DND-41 (cell line): ENCODE measurements around the gene ADTRP.

Experiments
- ATAC-seq: fragments of 200-7000 bp; cut with Tn5 transposase; 3 replicates; pipeline ENCODE4 v1.9.1; 2021; ENCODE audit warnings: low read depth; ENCODE audit not compliant: insufficient read depth
- DNase-seq: peaks from one replicate; pipeline ENCODE4 v3.0.0-alpha.2; 2020
- H2AFZ ChIP-seq: 2 replicates; pipeline ENCODE4 v1.6.0; 2012; ENCODE audit warnings: low read depth, low read length
- H3K27ac ChIP-seq: 2 replicates; pipeline ENCODE4 v1.5.1; 2012; ENCODE audit warnings: low read length, inconsistent platforms
- H3K27me3 ChIP-seq: fragments of 200-600 bp; sonication (generic); 2 replicates; pipeline ENCODE4 v1.6.0; 2012; ENCODE audit warnings: low read length, mild to moderate bottlenecking, inconsistent platforms; ENCODE audit not compliant: insufficient read depth, poor library complexity
- H3K36me3 ChIP-seq: 2 replicates; pipeline ENCODE4 v1.5.1; 2012; ENCODE audit warnings: low read length, inconsistent platforms; ENCODE audit not compliant: insufficient read depth
- H3K4me1 ChIP-seq: 2 replicates; pipeline ENCODE4 v1.5.1; 2012; ENCODE audit warnings: mild to moderate bottlenecking, low read length; ENCODE audit not compliant: insufficient read depth
- H3K4me2 ChIP-seq: 2 replicates; pipeline ENCODE4 v1.6.0; 2012; ENCODE audit warnings: mild to moderate bottlenecking, moderate library complexity, low read length, inconsistent platforms; ENCODE audit not compliant: insufficient read depth
- H3K4me3 ChIP-seq, 2 experiments: fragments of 200-600 bp in 1 of 2; shearing (Covaris generic) in 1 of 2; 2 replicates each; pipeline ENCODE4 v1.5.1; 2012 to 2016; ENCODE audit warnings: inconsistent platforms in 2 of 2, low read length in 2 of 2, mild to moderate bottlenecking in 2 of 2, low read depth in 1 of 2, moderate library complexity in 1 of 2
- H3K79me2 ChIP-seq: 2 replicates; pipeline ENCODE4 v1.6.0; 2012; ENCODE audit warnings: low read length, inconsistent platforms; ENCODE audit not compliant: insufficient read depth
- H3K9ac ChIP-seq: 2 replicates; pipeline ENCODE4 v1.6.0; 2012; ENCODE audit warnings: low read depth, mild to moderate bottlenecking, inconsistent platforms, low read length, moderate library complexity
- H3K9me3 ChIP-seq: 2 replicates; pipeline ENCODE4 v1.5.1; 2012; ENCODE audit warnings: low read length, moderate library complexity, mild to moderate bottlenecking, inconsistent platforms; ENCODE audit not compliant: insufficient read depth, severe bottlenecking
- H4K20me1 ChIP-seq: 2 replicates; pipeline ENCODE4 v1.6.0; 2012; ENCODE audit warnings: low read length; ENCODE audit not compliant: insufficient read depth
- CTCF ChIP-seq: IDR thresholded peaks from 2 replicates; pipeline ENCODE4 v1.5.1; 2012; ENCODE audit warnings: borderline replicate concordance, low read length, moderate library complexity, mild to moderate bottlenecking; ENCODE audit not compliant: poor library complexity, severe bottlenecking; ENCODE audit errors: extremely low read depth
- EZH2 ChIP-seq: IDR thresholded peaks from 3 replicates; pipeline ENCODE4 v1.6.1; 2012; ENCODE audit warnings: borderline replicate concordance, low read depth, mild to moderate bottlenecking, moderate library complexity, low read length, inconsistent platforms; ENCODE audit not compliant: severe bottlenecking

ADTRP gene

GRCh38 chr6:11711003-11711983, 67.3 kb downstream of the ADTRP start:
- peaks cover 12% of the 10 kb centered on the region for H3K4me1 ChIP-seq
- no peak overlapping the region for H3K9ac ChIP-seq
- H4K20me1 ChIP-seq, result no peaks in the 10 kb centered on the region
- H3K4me2 ChIP-seq, result no peak overlapping the region
- no peak for TF ChIP-seq CTCF
- TF ChIP-seq EZH2, result no peak
- H3K36me3 ChIP-seq, result no peaks in the 10 kb centered on the region
- no peaks in the 10 kb centered on the region for H3K79me2 ChIP-seq
- DNase-seq (no peak), ATAC-seq (no peak)
- H2AFZ ChIP-seq, result no peak overlapping the region
- H3K27me3 ChIP-seq, result no peaks in the 10 kb centered on the region
- no peak overlapping the region for H3K27ac ChIP-seq
- no peaks in the 10 kb centered on the region for H3K9me3 ChIP-seq
- no peak overlapping the region for H3K4me3 ChIP-seq

DNA sequence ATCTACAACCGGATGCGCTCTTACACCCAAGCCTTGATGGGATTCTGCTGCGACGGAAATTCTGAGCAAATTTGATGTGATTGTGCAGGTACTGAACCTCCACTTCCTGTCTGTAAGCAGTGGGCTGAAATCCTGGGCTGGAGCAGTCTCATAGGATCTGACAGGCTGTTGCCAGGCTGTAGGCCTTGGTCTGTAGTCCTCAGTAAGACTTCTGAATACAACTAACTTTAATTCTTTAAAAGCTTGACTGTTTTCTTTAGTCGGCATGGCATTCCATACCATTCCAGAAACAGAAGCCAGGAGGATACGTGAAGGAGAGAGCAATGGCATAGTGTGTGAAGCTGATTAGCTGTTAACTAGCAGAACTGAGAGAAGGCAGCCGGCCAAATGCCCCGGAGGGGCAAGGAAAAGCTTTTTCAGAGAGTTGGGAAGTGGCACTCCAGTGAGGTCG, 68.3 kb downstream of the ADTRP start:
- H4K20me1 ChIP-seq, result no peaks in the 10 kb centered on the region
- H3K27me3 ChIP-seq, result no peaks in the 10 kb centered on the region
- no peak for TF ChIP-seq EZH2
- no peak for TF ChIP-seq CTCF
- H3K4me2 ChIP-seq, result no peak overlapping the region
- peaks cover 12% of the 10 kb centered on the region for H3K4me1 ChIP-seq
- no peaks in the 10 kb centered on the region for H3K36me3 ChIP-seq
- DNase-seq, result no peak
- ATAC-seq, result no peak
- H3K79me2 ChIP-seq, result no peaks in the 10 kb centered on the region
- H3K4me3 ChIP-seq, result no peak overlapping the region
- H3K9me3 ChIP-seq, result no peaks in the 10 kb centered on the region
- H2AFZ ChIP-seq, result no peak overlapping the region
- H3K27ac ChIP-seq, result no peak overlapping the region
- H3K9ac ChIP-seq, result no peak overlapping the region

- TF ChIP-seq CTCF (no peak), EZH2 (no peak)
- Histone ChIP-seq H3K27ac (no peak overlapping the region), H2AFZ (no peak overlapping the region), H3K4me2 (no peak overlapping the region), H3K79me2 (no peaks in the 10 kb centered on the region), H3K9ac (no peak overlapping the region), H4K20me1 (no peaks in the 10 kb centered on the region), H3K4me3 (no peak overlapping the region), H3K36me3 (no peaks in the 10 kb centered on the region), H3K27me3 (no peaks in the 10 kb centered on the region), H3K9me3 (no peaks in the 10 kb centered on the region), H3K4me1 (no peaks in the 10 kb centered on the region)
- no peak for ATAC-seq
- DNase-seq, result no peak
Observed at GRCh38 chr6:11706171-11706570, 72.4 kb downstream of the ADTRP start.

- ATAC-seq (no peak), DNase-seq (no peak)
- Histone ChIP-seq H3K36me3 (no peaks in the 10 kb centered on the region), H2AFZ (no peak overlapping the region), H3K27ac (no peak overlapping the region), H3K9ac (no peak overlapping the region), H3K4me1 (no peaks in the 10 kb centered on the region), H3K27me3 (no peaks in the 10 kb centered on the region), H3K4me3 (no peak overlapping the region), H3K4me2 (no peak overlapping the region), H3K9me3 (no peaks in the 10 kb centered on the region), H3K79me2 (no peaks in the 10 kb centered on the region), H4K20me1 (no peaks in the 10 kb centered on the region)
- no peak for TF ChIP-seq EZH2
- no peak for TF ChIP-seq CTCF
Observed at GRCh38 chr6:11705483-11705882, 73.1 kb downstream of the ADTRP start.
